Uterus (tissue), 2 donors: ENCODE results near the gene DERL2.

Source experiments
- CTCF ChIP-seq, 4 experiments: fragments of 200-600 bp in 2 of 4; fragments of 450-650 bp in 2 of 4; sonication (generic) in 2 of 4; IDR thresholded peaks; one replicate each; pipeline ENCODE4 v1.5.1; 2016 to 2019; ENCODE audit warnings: antibody characterized with exemption in 4 of 4, mild to moderate bottlenecking in 2 of 4, moderate library complexity in 1 of 4
- POLR2A ChIP-seq, 2 donors: fragments of 450-650 bp; IDR thresholded peaks; one replicate each; pipeline ENCODE4 v1.6.1; 2016; ENCODE audit warnings: antibody characterized with exemption in 2 of 2, mild to moderate bottlenecking in 1 of 2, moderate library complexity in 1 of 2

- TF ChIP-seq POLR2A (IDR thresholded peaks at IDR 0.05) = no peak
- TF ChIP-seq CTCF (IDR thresholded peaks at IDR 0.05) = no peak
These were observed 14.2 kb upstream of the DERL2 start for GRCh38 chr17:5500247-5500588.
